HG02763 (cell line): ENCODE results near the gene SNTG2.

Experiments
- ATAC-seq: cut with Tn5 transposase; IDR thresholded peaks from one replicate; pipeline ENCODE4 v1.9.1; 2021; ENCODE audit warnings: mild to moderate bottlenecking, moderate library complexity; ENCODE audit not compliant: unreplicated experiment

The SNTG2 gene

DNA sequence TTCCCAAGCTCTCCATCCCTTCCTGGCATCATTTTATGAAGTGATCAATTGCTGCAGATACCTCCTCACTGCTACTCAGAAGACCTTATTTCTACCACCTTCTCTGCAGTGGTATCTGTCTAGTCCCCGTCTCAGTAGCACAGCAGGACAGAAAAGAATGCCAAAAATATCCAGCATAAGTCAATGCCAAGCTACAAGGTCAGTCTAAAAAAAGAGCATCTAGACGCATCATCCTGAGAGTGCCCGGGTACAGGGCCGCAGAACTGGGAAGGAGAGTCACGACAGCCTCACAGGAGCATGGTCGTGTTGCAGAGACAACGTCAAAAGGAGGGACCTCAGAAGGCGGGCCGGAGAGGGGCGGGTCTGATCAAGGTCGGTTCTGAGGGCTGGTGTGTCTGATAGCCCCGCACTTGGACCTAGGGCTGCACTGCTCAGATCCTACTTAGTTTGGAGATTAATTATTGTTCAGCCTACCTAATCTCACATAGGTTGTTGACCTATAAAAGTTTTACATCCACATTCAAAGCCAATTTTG, 24.3 kb upstream of the SNTG2 start:
- ATAC-seq: no peak

DNA sequence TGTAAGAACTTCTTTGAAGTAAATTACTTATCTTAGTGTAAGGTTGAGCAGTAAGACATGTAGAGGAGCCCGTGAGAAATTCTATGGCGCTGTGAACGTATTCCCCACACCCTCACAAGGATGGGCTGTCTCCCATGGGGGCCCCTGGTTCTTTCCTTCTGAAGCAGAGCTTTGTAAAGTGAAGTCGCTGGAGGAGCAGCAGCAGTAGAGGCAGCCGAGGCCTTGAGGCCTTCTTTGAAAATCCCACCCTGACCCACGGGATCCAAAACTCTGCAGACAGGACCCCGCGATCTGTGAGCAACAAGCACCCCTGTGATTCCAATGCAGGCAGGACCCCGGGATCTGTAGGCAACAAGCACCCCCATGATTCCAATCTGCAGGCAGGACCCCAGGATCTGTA, 23.8 kb upstream of the SNTG2 start:
- ATAC-seq: no peak

DNA sequence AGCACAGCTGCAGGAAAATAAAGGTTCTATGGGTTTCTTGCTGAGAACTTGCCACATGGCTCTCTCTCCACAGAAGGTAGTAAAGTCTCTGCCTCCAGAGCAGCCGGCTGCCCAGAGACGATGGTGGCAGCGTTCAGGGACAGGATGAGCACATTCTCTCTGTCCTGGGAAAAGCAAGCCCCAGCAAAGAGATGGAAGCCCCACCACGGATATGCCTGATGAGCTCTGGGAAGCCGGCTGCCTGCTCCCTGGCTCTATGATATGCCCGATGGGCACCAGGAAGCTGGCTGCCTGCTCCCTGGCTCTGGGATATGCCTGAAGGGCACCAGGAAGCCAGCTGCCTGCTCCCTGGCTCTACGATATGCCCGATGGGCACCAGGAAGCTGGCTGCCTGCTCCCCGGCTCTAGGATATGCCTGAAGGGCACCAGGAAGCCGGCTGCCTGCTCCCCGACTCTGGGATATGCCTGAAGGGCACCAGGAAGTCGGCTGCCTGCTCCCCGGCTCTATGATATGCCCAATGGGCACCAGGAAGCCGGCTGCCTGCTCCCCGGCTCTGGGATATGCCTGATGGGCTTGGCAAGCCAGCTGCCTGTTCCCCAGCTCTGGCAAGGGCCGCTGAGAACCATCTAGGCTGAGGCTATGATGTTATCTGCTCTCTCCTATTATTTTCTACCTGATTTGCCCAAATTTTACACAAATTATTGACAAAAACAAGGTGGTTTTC, 21.5 kb upstream of the SNTG2 start:
- ATAC-seq: no peak

DNA sequence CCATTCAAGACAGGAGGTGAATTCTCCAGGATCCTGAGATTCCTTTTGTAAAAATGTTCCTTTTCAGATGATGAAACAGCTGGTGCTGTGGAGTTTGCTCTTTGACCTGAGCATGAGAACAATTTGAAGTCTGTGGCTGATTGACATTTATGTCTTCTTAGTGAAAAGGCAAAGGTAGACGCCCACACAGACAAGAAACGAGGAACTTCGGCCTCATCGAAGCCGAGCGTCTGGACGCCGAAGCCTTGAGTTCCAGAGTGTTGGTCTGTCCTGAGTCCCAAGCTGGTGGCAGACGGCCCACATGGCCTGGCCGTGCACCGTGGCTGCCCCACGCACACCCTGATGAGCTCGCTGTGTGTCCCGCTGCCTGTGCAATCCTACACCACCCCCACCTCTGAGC, 20.7 kb upstream of the SNTG2 start:
- ATAC-seq: no peak

DNA sequence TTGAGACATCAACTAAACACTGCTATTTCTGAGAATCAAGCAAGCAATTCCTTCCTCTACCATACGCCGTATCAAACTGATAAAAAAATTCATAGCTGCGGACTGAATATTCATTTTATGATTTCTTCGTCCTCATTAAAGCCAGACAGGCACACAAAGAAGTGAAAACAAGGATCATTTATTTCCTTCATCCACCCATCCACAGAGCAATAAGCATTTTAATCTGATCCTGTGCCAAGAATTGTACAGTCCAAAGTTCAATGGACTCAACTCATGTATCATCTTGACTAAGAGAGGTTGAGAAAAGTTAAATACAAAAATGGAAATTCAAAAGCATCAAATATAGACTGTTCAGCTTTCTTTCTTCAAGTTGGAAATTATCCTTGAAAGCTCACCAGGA, 19.7 kb upstream of the SNTG2 start:
- no peak for ATAC-seq

DNA sequence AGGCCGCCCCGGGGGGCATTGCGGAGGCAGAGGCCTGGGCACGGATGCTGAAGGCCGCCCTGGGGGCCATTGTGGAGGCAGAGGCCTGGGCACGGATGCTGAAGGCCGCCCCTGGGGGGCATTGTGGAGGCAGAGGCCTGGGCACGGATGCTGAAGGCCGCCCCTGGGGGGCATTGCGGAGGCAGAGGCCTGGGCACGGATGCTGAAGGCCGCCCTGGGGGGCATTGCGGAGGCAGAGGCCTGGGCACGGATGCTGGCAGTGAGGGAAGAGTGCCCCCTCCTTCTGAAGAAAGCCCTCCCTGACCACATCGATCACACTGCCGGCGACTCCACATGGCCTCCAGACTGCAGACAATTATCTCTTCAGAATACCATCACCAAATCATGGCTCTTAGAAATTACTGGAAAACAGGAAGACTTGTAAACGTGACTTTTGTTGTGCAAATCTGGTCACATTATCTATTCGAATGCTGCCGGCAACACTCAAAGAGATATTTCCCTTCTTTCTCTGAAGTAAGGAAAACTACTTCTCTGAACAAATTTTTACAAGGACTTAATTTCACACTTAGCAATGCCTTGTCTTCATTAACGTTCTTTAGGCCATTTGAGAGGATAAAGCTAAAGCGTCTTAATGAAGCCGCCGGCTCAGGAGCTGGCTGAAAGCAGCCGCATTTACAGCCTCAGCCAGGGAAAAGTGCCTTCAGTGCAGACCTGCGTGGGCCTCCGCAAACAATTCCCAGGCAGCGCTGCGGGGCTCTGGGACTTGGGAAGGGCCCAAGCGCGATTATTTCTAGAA, 18.1 kb upstream of the SNTG2 start:
- no peak for ATAC-seq

DNA sequence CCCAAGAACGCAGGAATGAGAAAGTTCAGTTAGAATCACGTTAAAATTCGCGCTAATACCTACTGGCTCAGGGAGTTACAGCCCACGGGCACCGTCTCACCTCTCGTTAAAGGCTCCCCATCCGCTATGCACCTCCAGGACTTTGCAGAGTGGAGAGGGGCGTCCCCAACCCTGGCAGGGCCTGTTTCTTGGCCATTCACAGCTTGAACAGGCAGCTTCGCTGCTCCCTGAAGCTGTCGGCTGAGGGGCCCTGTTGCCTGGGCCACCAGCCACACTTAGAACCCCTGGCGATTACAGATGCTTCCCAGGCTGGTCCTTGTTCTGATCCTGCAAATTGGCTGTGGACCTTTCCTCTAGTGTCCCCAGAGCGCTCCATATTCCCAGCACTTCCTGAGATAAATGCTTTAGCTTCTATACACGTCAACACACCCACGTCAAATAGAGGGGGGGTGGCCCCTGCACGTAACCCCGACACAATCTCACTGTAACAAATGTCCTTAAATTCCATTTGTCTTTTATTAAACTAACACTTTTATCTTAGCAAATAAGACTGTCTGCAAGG, 16.8 kb upstream of the SNTG2 start:
- ATAC-seq: no peak

DNA sequence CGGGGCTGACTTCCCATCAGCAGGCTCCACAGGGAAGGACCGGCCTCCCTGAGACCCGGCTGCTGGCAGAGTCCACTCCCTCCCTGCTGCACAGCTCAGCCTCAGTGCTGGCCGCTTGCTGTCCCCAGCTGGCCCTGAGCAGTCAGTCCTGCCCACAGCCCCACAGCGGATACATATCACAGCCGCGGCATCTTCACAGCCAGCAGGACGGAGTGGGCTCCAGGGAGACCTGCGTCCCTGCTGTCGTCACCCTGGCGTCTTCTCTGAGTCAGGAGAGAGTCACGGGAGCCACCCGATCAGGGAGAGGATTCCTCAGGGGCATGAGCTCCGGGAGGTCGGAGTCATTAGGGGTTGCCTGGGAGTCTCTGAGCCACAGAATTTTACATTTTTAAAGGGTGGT, 13.1 kb upstream of the SNTG2 start:
- no peak for ATAC-seq

DNA sequence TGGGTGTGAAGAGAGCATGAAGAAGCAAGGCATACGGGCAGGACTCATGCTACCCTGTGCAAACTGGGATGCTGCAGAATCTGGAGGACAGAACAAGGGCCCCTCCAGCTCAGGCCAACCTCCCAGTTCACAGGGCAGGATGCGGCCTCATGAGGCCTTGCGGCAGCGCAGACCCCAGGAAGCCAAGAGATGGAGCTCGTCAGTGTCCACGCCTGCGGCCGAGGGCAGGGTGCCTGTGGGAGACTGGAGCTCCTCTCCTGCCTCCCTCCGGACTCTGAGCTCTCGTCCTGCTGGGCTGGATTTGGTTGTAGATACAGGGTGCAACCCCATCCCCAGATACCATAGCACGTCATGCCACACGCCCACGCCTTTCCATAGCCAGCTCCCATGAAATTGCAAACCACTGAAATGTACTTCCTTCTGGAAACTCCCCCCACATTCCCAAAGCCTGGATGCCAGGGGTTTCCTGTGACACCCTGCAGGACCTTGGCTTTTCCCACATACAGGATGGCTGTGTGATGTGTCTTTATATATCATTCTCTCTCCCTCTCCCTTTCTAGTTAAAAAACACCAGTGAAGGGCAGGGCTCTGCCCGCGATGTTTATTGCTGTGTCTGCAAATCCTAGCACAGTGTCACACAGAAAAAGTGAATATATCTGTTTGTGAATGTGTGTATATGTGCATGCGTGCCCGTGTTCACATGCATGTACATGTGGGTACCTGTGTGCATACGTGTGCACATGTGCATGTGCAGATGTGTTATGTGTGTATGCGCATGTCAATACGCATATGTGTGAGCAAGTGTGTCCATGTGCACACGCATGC, 12.3 kb upstream of the SNTG2 start:
- ATAC-seq: no peak

DNA sequence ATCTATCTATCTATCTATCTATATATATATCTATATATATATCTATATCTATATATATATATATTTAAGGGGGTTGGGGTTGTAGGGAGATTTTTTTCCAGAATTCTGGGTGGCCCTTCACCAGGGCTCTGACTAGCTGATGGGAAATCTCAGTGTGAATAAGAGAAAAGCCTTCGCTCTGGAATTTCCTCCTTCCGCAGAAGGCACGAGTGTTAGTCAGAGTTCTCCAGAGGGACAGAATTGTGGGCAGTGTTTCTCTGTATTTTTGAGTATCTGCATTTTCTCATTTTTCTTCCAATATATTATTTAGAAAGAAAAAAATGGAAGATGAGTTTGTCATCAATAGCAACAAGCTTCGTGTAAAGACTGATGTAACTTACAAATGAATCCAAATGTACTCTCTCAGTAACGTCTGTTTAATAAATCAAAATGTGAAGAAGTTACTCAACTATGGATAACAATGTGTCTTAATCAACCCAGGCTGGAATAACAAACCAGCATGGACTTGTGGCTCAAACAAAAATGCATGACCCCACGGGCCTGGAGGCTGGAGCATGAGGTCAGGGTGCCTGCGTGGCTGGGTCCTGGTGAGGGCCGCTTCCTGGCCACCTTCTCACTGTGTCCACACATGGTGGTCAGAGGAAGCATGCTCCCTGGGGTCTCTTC, 10.6 kb upstream of the SNTG2 start:
- ATAC-seq: no peak

DNA sequence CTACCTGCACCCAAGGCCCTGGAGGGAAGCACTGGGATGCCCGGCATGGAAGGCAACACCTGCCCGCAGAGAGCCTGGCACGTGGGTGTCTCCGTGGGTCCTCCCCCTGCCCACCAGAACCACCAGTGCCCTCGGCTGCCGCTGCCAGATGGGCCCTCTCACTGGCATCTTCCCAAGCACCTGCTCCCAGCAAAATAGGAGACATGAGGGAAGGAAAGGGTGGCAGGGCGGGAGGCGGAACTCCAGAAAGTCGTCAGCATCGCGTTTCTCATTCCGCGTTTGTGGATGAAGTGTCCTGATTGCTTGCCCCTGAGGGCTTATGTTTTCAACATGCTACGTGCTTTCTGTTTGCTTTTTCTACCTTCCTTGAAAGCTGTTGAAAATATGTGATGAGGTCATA, 8.8 kb upstream of the SNTG2 start:
- no peak for ATAC-seq

DNA sequence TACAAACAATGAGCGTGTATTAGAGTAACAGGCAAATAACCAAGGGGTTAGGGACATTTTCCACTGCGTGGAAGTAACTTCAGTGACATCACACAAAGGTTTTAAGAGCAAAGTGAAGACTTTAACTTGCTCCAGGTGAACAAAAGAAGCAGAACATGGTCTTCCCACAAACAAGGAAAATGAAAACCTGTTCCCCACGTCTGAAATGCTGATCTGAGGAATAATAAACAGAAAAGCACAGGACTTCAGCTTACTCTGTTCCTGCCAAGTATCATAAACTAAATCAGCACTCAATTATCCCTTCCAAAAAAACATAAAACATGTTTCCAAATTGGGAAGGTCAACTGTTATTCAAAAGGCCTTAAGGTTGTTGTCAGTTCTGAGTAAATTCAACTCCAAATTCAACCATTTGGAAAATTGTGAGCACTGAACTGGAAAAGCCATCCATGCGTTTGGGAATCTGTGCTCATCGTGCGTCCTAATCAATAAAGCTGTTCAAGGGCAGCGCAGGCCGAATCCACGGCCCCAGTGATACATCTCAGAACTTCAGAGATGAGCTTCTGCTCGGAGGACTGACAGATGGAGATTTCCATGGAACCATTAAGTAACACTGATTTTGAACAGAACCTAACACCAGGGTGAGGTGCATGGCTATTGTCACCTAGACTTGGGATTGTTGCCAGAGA, 7.7 kb upstream of the SNTG2 start:
- no peak for ATAC-seq

DNA sequence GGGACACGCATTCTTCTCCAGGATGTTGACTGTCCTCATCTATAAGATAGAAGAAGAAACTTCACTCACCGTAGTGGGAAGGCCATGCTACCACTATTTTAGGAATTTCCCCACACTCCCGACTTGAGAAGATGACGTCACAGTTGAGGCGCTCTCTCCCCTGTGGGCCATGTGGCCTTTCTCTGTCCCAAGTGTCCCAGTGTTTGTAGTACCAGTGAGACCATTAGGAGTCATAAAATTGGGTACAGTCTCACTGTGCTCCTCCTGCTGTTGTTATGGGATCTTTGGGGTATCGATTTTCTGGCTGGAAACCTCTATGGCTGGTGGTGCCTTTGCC, 7.2 kb upstream of the SNTG2 start:
- ATAC-seq: no peak

DNA sequence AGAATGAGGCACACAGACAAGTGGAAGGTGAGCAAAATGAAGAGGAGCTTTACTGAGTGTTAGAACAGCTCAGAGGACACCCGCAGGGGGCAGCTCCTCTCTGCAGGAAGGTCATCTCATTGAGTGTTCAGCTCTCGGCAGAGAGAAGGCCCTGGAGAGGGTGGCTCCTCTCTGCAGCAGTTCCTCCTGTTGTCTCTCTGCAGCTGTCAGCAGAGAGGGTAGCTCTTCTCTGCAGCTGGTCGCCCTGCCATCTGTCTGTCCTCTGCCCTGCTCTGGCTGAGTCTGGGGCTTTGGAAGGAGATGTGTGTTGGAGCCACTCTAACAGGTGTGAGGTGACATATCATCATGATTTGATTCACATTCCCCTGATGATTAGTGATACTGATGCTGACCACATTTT, 6.8 kb upstream of the SNTG2 start:
- ATAC-seq: no peak

DNA sequence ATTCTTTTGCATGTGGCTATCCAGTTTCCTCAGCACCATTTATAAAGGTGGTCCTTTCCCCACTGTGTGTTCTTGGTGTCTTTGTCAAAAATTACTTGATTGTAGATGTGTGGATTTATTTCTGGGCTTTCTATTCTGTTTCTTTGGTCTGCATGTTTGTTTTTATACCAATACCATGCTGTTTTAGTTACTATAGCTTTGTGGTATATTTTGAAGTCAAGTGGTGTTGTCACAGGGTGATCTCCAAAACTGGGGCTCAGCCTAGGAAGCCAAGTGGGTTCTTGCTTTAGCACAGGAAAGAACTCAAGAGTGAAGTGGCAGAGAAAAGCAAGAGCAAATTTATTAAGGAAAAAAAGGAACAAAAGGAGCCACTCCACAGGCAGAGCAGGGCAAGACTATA, 6.0 kb upstream of the SNTG2 start:
- ATAC-seq: no peak

DNA sequence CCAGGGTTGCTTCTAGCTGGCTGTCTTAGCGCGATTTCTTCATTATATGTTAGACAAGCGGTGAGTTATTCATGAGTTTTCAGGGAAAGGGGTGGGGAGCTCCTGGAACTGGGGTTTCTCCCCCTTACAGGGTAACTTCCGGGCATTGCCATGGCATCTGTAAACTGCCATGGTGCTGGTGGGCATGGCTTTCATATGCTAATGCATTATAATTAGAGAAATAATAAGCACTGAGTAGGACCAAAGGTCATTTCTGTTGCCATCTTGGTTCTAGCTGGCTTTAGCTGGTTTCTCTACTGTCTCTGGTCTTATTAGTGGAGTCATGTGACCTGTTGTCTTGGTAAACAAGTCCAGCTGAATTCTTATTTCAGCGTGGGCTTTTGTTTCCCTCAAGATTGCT, 5.5 kb upstream of the SNTG2 start:
- no peak for ATAC-seq

DNA sequence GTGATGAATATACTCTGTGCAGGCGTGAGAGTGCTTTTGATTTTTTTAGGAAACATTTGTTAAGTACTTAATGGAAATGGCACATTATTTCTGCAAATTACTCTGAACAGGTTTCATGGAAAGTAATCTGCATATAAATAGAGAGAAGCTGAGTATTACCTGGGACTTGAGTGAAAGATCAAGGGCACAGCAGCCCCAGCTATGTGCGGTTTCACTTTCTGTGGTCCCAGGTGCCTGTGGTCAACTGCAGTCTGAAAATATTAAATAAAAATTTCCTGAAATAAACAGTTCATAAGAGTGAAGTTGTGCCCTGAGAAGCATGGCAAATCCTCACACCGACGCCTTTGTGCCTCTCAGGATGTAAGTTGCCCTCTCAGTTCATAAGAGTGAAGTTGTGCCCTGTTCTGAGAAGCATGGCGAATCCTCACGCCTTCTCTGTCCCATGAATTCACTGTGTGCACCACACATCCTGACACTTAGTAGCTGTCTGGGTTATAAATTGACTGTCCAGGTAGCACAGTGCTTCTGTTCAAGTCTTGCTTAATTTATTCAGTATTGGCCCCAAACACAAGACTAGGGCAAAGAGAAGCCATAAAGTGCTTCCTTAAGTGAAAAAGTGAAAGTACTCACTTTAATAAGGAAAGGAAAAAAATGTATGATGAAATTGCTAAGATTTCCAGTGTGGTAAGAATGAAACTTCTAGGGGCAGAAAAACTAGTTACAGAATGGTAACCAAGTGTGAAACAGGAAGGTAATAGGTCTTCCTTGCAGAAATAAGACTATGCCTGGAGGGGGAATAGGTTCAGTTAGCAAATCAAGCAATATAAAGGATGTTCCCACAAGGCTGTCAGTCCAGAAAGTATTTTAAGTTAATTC, 4.3 kb upstream of the SNTG2 start:
- peak; percentile 51 for ATAC-seq

DNA sequence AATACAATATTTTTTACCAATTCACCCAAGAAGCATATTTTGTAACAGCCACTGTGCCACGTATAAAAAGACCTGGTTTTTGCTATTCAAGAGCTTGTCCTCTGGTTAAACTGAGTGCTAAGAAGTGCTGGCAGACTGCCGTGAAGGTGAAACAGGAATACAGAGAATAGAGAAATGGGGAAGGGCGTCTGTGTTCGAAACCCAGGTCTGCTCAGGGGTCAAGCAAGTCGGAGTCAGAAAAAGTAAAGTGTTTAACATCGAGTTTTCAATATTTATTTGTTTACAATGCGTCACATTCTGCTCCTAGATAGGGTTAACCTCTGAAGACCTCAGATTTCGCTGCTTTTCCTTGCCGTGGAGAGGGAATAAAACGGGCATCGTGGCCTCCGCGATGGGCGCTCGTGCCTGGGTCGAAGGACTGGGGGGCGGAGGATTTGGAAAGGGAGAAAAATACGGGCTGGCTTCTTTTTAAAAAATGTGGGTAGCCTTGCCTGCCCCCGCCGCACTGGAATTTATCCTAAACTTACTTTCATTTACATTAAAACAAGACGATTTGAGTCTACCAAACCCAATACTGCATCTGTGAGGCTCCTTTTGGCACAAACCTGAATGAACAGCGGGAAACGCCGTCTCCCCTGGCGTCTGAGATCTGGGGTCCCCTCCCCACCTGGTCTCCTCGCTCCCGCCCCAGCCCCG, 1.1 kb upstream of the SNTG2 start:
- no peak for ATAC-seq
